GM21526 (cell line): Measurements from ENCODE around the gene CDCA3.

ENCODE experiments used
- ATAC-seq: cut with Tn5 transposase; IDR thresholded peaks from one replicate; pipeline ENCODE4 v1.9.1; 2021; ENCODE audit warnings: moderate library complexity; ENCODE audit not compliant: unreplicated experiment, low FRiP score

Gene CDCA3

GRCh38 chr12:6836851-6837250, 14.2 kb downstream of the CDCA3 start:
- ATAC-seq, result no peak

GRCh38 chr12:6834873-6835272, 16.2 kb downstream of the CDCA3 start:
- ATAC-seq, result no peak

GRCh38 chr12:6834254-6834653, 16.8 kb downstream of the CDCA3 start:
- ATAC-seq, result no peak

- ATAC-seq, result no peak
Observed at GRCh38 chr12:6833189-6833890, 17.7 kb downstream of the CDCA3 start.

GRCh38 chr12:6832125-6832524, 19.0 kb downstream of the CDCA3 start:
- no peak for ATAC-seq

GRCh38 chr12:6831450-6831995, 19.6 kb downstream of the CDCA3 start:
- no peak for ATAC-seq

GRCh38 chr12:6830999-6831398, 20.1 kb downstream of the CDCA3 start:
- ATAC-seq, result no peak

GRCh38 chr12:6830286-6830890, 20.7 kb downstream of the CDCA3 start:
- ATAC-seq, result no peak

- no peak for ATAC-seq
Observed at GRCh38 chr12:6829536-6830220, 21.4 kb downstream of the CDCA3 start.

GRCh38 chr12:6828781-6829535, 22.1 kb downstream of the CDCA3 start:
- no peak for ATAC-seq

- ATAC-seq, result no peak
Observed at GRCh38 chr12:6827982-6828780, 22.9 kb downstream of the CDCA3 start, which contains the start of gene P3H3. Gene P3H3 (plus strand): TSS chr12:6828407. CDS start chr12:6828441, 34 bp downstream.

- ATAC-seq, result no peak
Observed at GRCh38 chr12:6827437-6827911, 23.6 kb downstream of the CDCA3 start.

- ATAC-seq, result no peak
Observed at GRCh38 chr12:6826734-6827436, 24.2 kb downstream of the CDCA3 start.

- ATAC-seq, result no peak
Observed at GRCh38 chr12:6826125-6826733, 24.9 kb downstream of the CDCA3 start.

- ATAC-seq, result no peak
Observed at GRCh38 chr12:6825398-6826124, 25.5 kb downstream of the CDCA3 start.

GRCh38 chr12:6824901-6825381, 26.1 kb downstream of the CDCA3 start:
- ATAC-seq, result no peak

GRCh38 chr12:6824085-6824775, 26.9 kb downstream of the CDCA3 start:
- ATAC-seq, result no peak
